K562 (cell line): ENCODE measurements around the gene OXNAD1. TPM values are rescaled to one million over a fixed set of nuclear protein-coding genes. Genes with fewer than 3 reads are reported as not detected.

Experiments used
- CBX5 ChIP-seq: IDR thresholded peaks from 2 replicates; pipeline ENCODE4 v1.6.1; 2014; ENCODE audit warnings: low read depth, borderline replicate concordance
- CEBPB ChIP-seq: fragments of 450-650 bp; IDR thresholded peaks from 2 replicates; pipeline ENCODE4 v1.6.1; 2016; ENCODE audit warnings: missing genetic modification characterization, missing compliant biosample characterization
- FOSL1 ChIP-seq: fragments of 200-800 bp; sonication (Bioruptor generic); conservative IDR thresholded peaks from 2 replicates; pipeline ENCODE4 v1.6.1; 2016; ENCODE audit warnings: missing genetic modification characterization, missing compliant biosample characterization
- HBP1 ChIP-seq: fragments of 450-650 bp; formaldehyde crosslinking; IDR thresholded peaks from 2 replicates; pipeline ENCODE4 v1.4.0; 2022; ENCODE audit warnings: missing genetic modification characterization
- HLTF ChIP-seq: fragments of 450-650 bp; IDR thresholded peaks from 2 replicates; pipeline ENCODE4 v1.6.1; 2016
- HMBOX1 ChIP-seq: sonication (generic); IDR thresholded peaks from 2 replicates; pipeline ENCODE4 v1.6.1; 2016
- MTA2 ChIP-seq: fragments of 450-650 bp; IDR thresholded peaks from 2 replicates; pipeline ENCODE4 v1.6.1; 2016; ENCODE audit warnings: low read depth
- ZNF263 ChIP-seq: sonication (generic); formaldehyde crosslinking; IDR thresholded peaks from 2 replicates; pipeline ENCODE4 v1.8.0; 2022; ENCODE audit warnings: mild to moderate bottlenecking, missing genetic modification reagents, borderline replicate concordance
- ZNF609 ChIP-seq: sonication (generic); formaldehyde crosslinking; IDR thresholded peaks from 2 replicates; pipeline ENCODE4 v1.8.1; 2023; ENCODE audit warnings: missing genetic modification reagents, mild to moderate bottlenecking, borderline replicate concordance
- polyA plus RNA-seq, 8 experiments: library from polyadenylated mRNA; depleted of rRNA in 4 of 8; stranded (reverse) in 5 of 8; unstranded in 3 of 8; fragments of >200 nt; fragmentation: Nextera tagmentation in 2 of 8; fragmentation: Illumina TruSeq in 1 of 8; extraction: Ambion mirVana in 2 of 8; extraction: Trizol in 1 of 8; gene quantifications; 2 replicates each; pipeline versions ENCODE4 v1.2.1 to v1.2.3, GENCODE V29; 2011 to 2014; ENCODE audit warnings: inconsistent platforms in 1 of 8, missing spikeins in 1 of 8
- total RNA-seq, 7 experiments: library from RNA; depleted of rRNA in 6 of 7; stranded (reverse); fragments of >200 nt in 6 of 7; fragmentation: Illumina TruSeq in 2 of 7; extraction: Trizol in 2 of 7; gene quantifications; 2 replicates each; pipeline versions ENCODE4 v1.2.1 to v1.2.3, GENCODE V29; 2011 to 2021; ENCODE audit warnings: low replicate concordance in 1 of 7

OXNAD1 gene
- total and polyA plus RNA-seq, 9 of the 15 experiments (the other 6 are each of a cell fraction or from before 2014, with no cell fraction given) = 12.8 to 44.4 (median 41.1) TPM

- peak; percentile 70; the same call in 1 of the 2 replicates for TF ChIP-seq HMBOX1
- TF ChIP-seq CBX5 = no peak
- TF ChIP-seq HLTF = no peak
- no peak for TF ChIP-seq HBP1
- TF ChIP-seq FOSL1 (tag) = 0 out of 2 replicates have a peak, but pooled peaks have one; percentile 24
- TF ChIP-seq CEBPB (tag) = no peak
- TF ChIP-seq ZNF609 (CRISPR knock-in tag) = no peak
- no peak for TF ChIP-seq ZNF263 (CRISPR knock-in tag)
- TF ChIP-seq MTA2 = no peak
Observed at GRCh38 chr3:16300307-16300706, 35.3 kb downstream of the OXNAD1 start (continued).
